Activated naive CD8-positive, alpha-beta T cell treated with anti-CD3 and anti-CD28 coated beads, Interleukin-2, amount 10 ng/mL, durations not matched to agents 7 days and 5 days (primary cell): ENCODE measurements around the gene SH3BP4. TPM values are rescaled to one million over a fixed set of nuclear protein-coding genes. Genes with fewer than 3 reads are reported as not detected.
"Not testable (repeated sequence)": the region's sequence is repeated elsewhere in the genome, so short reads cannot be mapped to it uniquely, and the experiment has no call there.

Source experiments
- ATAC-seq: fragments of 150-1000 bp; cut with Tn5 transposase; one replicate; pipeline ENCODE4 v1.10.0; 2021; ENCODE audit warnings: low read depth, moderate library complexity
- POLR2A ChIA-PET: fragments of 350-600 bp; sonication (Branson Sonifier 250); formaldehyde crosslinking; loops from one replicate; lab custom pipeline; 2021; ENCODE audit warnings: antibody characterized with exemption; lab: Charles Lee
- DNase-seq: peaks from one replicate; pipeline ENCODE4 v3.0.0; 2021
- H3K27ac Mint-ChIP-seq: one replicate; pipeline ENCODE4 v1.8.0; 2022; ENCODE audit warnings: mild to moderate bottlenecking, mixed read lengths
- H3K27me3 Mint-ChIP-seq: one replicate; pipeline ENCODE4 v1.8.0; 2022; ENCODE audit warnings: mild to moderate bottlenecking, moderate library complexity, mixed read lengths
- H3K36me3 Mint-ChIP-seq: one replicate; pipeline ENCODE4 v1.8.0; 2021; ENCODE audit warnings: mild to moderate bottlenecking, mixed read lengths
- H3K4me1 Mint-ChIP-seq: one replicate; pipeline ENCODE4 v1.8.0; 2021; ENCODE audit warnings: mixed read lengths
- H3K4me3 Mint-ChIP-seq: one replicate; pipeline ENCODE4 v1.8.0; 2022; ENCODE audit warnings: mild to moderate bottlenecking, moderate library complexity, mixed read lengths
- H3K9me3 Mint-ChIP-seq: one replicate; pipeline ENCODE4 v1.8.0; 2021; ENCODE audit warnings: mixed read lengths
- total RNA-seq, 2 experiments: library from RNA; stranded (reverse); gene quantifications; one replicate each; pipeline ENCODE4 v1.2.3, GENCODE V29; 2021

Gene SH3BP4
- total RNA-seq, 2 experiments from 2014 or later, result 0.17 TPM; not detected in 1

DNA sequence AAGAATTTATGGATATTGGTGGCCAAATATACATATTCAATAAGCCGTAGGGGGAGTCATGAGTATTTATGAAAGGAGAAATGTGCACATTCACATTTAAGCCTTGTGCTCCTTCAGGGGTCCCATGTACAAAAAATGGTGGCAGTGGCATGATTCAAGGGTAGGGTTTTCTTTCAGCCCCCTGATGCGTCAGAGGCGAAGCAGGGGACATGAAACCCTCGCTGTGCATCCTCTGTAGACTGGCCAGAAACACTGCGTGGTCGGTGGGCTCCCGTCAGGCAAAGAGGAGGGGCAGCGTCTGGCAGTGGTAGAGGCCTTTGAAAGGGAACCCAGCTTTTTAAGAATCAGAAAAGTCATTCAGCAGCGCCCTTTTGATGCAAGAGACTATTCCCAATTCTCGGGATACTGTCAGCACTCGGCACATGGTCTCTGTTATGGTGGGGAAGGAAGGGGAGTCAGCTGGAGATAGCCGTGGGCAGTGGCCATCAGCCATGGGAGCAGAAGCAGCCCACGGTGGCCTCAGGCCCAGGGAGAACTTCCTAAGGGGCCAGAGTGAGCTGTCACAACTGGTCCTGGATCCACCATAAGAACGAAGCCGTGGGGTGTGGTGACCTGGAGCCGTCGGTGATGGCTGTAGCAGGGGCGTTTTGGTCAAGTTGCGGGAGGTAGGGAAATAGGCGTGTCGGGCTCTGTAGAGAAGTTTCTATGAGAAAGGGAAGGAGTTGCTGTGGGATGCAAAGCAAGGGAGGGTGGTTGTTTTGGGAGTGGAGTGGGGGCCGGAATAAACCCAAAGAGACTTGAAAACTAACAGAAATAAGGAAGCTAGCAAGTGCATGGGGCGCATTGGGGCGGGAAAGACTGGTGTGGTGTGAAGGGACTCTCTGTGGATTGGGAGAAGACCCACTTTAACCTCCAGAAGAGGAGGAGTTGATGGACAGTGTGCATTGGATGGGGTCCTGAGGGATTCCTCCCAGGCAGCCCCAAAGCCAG, 95.6 kb downstream of the SH3BP4 start:
- no peak overlapping the region for H3K4me3 Mint-ChIP-seq
- no peak overlapping the region for H3K27ac Mint-ChIP-seq
- POLR2A ChIA-PET, result no interaction called here
- ATAC-seq (no peak), DNase-seq (no peak)
- peaks cover 10% of the 10 kb centered on the region for H3K27me3 Mint-ChIP-seq
- H3K4me1 Mint-ChIP-seq, result peaks cover 17% of the 10 kb centered on the region
- no peaks in the 10 kb centered on the region for H3K9me3 Mint-ChIP-seq
- H3K36me3 Mint-ChIP-seq, result no peaks in the 10 kb centered on the region

DNA sequence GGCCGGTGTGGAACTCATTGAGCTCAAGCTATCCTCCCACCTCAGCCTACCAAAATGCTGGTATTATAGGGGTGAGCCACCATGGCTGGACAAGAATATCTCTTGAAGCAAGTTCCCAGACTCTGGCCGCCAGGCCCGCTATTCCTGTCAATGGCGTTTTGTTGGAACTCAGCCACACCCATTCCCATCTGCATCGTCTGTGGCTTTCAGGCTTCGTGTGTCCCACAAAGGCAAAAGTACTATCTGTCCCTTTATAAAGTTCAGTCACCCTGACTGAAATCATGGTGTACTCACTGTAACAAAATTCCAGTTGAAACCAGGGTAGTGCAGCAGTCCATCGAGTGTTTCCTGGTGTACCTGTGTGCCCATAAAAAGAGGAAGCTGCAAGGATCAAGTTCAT, 96.7 kb downstream of the SH3BP4 start:
- DNase-seq (no peak), ATAC-seq (no peak)
- Mint-ChIP-seq H3K27me3 (peaks cover 10% of the 10 kb centered on the region), H3K4me3 (no peak overlapping the region), H3K36me3 (no peaks in the 10 kb centered on the region), H3K4me1 (peaks cover 17% of the 10 kb centered on the region), H3K9me3 (no peaks in the 10 kb centered on the region), H3K27ac (no peak overlapping the region)
- POLR2A ChIA-PET, result no interaction called here

DNA sequence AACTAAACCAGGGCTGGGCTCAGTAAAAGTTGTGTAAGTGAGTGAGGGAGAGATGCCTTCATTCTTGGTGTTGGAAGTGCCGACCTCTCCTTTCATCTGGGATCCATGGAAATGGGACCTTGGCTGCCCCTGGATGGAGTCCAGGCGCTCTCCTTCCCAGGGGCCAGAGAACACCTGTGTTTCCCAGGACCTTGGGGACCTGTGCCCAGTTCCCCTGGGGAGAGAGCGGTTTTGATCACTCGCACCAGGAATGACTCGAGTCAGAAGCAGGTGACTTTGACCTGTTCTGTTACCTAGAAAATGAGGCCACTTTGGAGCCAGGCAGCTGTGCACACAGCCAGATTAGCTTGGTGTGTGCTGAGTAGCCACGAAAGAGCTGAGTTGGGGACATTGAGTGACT, 97.3 kb downstream of the SH3BP4 start:
- no peak overlapping the region for H3K27ac Mint-ChIP-seq
- no peak for DNase-seq
- no peaks in the 10 kb centered on the region for H3K36me3 Mint-ChIP-seq
- no peaks in the 10 kb centered on the region for H3K9me3 Mint-ChIP-seq
- peaks cover 10% of the 10 kb centered on the region for H3K27me3 Mint-ChIP-seq
- POLR2A ChIA-PET, result no interaction called here
- H3K4me3 Mint-ChIP-seq, result no peak overlapping the region
- no peak for ATAC-seq
- H3K4me1 Mint-ChIP-seq, result peaks cover 17% of the 10 kb centered on the region

DNA sequence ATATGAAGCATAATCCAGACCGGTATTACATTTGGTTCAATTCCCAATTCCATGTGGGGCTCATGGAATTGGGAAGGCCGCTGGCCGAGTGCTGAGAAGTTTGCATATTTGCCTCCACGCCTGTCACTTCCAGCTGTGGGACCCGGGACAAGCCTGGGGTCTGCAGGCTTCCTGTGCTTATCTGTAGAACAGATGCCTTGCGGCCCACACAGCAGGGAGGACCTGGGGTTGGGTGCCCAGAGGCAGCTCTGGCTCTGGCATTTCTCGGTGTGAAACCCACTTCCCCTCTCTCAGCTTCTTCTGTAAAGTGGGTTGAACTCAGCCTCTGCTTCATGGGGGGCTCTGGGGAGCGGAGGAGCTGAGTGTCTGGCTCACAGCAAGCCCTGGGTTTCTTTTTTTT, 97.9 kb downstream of the SH3BP4 start:
- peaks cover 13% of the 10 kb centered on the region for H3K4me1 Mint-ChIP-seq
- ATAC-seq, result no peak
- no peak overlapping the region for H3K4me3 Mint-ChIP-seq
- peaks cover 10% of the 10 kb centered on the region for H3K27me3 Mint-ChIP-seq
- no peaks in the 10 kb centered on the region for H3K36me3 Mint-ChIP-seq
- POLR2A ChIA-PET, result no interaction called here
- H3K9me3 Mint-ChIP-seq, result no peaks in the 10 kb centered on the region
- no peak for DNase-seq
- H3K27ac Mint-ChIP-seq, result no peak overlapping the region

DNA sequence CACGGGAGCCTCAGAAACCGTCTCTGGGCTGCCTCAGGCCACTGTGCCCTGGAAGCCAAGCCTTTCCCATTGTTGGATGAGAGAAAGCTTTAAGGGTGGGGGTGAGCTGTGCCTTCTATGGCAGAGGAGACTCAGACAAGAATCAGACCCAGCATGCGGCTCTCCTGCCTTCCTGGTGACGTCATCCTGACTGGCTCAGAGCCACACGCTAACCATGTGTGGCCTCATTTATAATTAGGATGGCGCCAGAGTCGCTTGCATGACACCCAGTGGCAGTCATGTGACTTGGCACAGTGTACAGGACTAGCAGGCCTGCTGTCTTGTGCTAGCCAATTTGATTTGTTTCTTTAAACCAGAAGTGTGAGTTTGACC, 99.1 kb downstream of the SH3BP4 start:
- Mint-ChIP-seq H3K9me3 (no peaks in the 10 kb centered on the region), H3K27me3 (peaks cover 8% of the 10 kb centered on the region), H3K36me3 (no peaks in the 10 kb centered on the region), H3K4me1 (peaks cover 4% of the 10 kb centered on the region), H3K4me3 (no peak overlapping the region), H3K27ac (no peak overlapping the region)
- POLR2A ChIA-PET, result no interaction called here
- DNase-seq, result no peak
- no peak for ATAC-seq

DNA sequence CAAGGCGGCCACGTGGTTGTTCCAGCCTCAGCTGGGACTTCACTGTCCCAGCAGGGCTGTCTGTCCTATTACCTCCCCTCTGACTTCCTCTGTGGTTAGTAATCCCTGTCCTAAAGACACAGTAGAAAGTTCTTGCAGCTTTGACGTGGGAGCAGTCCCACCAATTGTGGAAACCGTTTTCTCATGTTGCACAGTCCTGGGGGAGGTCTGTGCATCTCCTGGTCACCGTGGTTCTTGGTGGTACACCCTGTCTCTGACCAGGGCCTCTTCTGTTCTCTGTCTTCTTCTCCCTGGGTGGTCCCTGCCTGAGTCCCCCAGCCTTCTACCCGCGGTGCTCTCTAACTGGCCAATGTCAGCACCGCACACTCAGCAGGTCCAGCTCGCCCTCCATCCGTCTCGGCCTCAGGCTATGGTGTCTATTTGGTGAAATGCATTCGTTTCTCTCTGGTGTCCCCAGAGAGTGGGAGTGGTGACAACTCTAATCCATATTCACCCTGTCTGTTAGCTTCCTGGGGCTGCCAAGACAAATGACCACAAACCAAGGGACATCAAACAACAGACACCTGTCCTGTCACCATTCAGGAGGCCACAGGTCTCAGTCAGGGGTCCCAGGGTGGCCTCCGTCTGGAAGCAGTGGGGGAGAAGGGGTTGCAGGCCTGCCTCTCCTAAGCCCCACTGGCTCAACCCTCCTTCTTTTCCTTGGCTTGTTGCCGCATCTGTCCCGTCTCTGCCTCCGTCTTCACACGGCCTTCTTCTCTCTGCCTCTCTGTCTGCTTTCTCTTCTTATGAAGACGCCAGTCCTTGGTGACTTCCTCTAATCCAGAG, 99.8 kb downstream of the SH3BP4 start:
- no peak for ATAC-seq
- no peak overlapping the region for H3K4me3 Mint-ChIP-seq
- POLR2A ChIA-PET, result no interaction called here
- H3K27ac Mint-ChIP-seq, result no peak overlapping the region
- H3K27me3 Mint-ChIP-seq, result peaks cover 8% of the 10 kb centered on the region
- H3K9me3 Mint-ChIP-seq, result no peaks in the 10 kb centered on the region
- DNase-seq, result no peak
- H3K4me1 Mint-ChIP-seq, result peaks cover 3% of the 10 kb centered on the region
- no peaks in the 10 kb centered on the region for H3K36me3 Mint-ChIP-seq

DNA sequence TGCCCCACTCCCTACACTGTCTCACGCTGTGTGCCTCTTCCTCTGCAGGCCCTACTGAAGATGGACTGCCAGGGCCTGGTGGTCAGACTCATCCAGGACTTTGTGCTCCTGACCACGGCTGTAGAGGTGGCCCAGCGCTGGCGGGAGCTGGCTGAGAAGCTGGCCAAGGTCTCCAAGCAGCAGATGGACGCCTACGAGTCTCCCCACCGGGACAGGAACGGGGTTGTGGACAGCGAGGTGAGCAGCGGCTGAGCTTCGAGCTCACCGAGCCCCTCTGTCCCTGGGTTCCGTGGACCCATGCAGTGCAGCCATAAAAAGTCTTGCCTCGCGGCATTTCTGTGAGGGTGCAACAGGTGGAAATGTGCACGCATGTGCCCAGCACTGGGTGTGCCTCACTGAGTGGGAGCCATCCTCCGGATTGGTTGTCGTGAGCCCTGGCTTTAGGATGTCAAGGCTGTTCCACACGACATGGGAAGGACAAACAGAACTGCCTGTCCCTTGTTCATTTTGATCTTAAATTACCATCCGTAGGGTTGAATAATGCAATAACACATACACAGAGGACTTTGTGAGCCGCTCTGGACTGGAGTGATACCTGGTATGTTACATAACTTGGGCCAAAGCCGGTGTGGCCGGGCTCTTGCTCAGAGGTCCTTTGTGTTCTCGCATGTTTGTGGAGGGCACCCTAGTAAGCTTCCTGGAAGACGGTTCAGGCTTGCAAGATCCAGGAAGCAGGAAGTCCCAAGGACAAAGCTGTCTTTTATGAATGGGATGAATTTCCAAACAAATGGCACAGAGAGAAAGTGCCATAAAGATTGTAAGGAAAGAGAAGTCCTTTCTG, 100.9 kb downstream of the SH3BP4 start:
- H3K4me1 Mint-ChIP-seq, result peaks cover 3% of the 10 kb centered on the region
- peaks cover 6% of the 10 kb centered on the region for H3K27me3 Mint-ChIP-seq
- DNase-seq (no peak), ATAC-seq (no peak)
- H3K27ac Mint-ChIP-seq, result no peak overlapping the region
- no peak overlapping the region for H3K4me3 Mint-ChIP-seq
- no peaks in the 10 kb centered on the region for H3K9me3 Mint-ChIP-seq
- no peaks in the 10 kb centered on the region for H3K36me3 Mint-ChIP-seq
- POLR2A ChIA-PET, result no interaction called here

DNA sequence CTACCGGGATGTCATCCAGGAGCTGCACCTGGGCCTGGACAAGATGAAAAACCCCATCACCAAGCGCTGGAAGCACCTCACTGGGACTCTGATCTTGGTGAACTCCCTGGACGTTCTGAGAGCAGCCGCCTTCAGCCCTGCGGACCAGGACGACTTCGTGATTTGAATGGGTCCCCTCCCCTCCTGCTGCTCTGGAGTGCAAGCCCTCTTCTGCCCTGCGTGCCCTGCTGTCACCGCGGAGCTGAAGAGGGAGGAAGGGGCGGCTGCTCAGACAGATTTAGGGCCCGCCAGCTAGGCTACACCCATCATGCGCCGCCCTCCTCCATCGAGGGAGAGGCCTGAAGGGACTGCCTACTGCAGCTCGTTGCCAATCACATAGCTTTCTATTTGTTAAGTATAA, 101.8 kb downstream of the SH3BP4 start:
- POLR2A ChIA-PET, result no interaction called here
- Mint-ChIP-seq H3K27ac (no peak overlapping the region), H3K27me3 (peaks cover 2% of the 10 kb centered on the region), H3K36me3 (no peaks in the 10 kb centered on the region), H3K9me3 (no peaks in the 10 kb centered on the region), H3K4me1 (peaks cover 3% of the 10 kb centered on the region), H3K4me3 (no peak overlapping the region)
- DNase-seq, result no peak
- no peak for ATAC-seq

DNA sequence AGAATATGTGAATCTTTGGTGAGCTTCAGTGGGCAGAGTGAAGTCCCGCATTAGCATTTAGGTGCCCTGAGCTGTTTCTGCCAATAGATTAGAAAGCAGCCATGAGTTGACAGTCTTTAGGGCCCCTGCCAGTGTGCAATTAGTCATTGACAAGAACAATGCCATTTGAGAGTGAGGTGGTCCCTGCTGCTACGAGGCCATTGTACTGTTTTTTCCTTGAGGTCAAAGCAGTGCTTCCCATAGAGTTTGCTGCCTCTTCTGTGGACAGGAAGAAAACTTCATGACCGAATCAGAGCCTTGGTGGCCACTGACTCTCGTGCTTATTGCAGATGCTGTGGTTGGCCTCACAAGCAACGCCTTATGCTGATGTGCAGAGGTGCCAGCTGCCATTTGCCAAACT, 102.7 kb downstream of the SH3BP4 start:
- Mint-ChIP-seq H3K27ac (no peak overlapping the region), H3K4me3 (no peak overlapping the region), H3K27me3 (peaks cover 2% of the 10 kb centered on the region), H3K36me3 (no peaks in the 10 kb centered on the region), H3K4me1 (peaks cover 3% of the 10 kb centered on the region), H3K9me3 (no peaks in the 10 kb centered on the region)
- DNase-seq (no peak), ATAC-seq (no peak)
- POLR2A ChIA-PET, result no interaction called here

DNA sequence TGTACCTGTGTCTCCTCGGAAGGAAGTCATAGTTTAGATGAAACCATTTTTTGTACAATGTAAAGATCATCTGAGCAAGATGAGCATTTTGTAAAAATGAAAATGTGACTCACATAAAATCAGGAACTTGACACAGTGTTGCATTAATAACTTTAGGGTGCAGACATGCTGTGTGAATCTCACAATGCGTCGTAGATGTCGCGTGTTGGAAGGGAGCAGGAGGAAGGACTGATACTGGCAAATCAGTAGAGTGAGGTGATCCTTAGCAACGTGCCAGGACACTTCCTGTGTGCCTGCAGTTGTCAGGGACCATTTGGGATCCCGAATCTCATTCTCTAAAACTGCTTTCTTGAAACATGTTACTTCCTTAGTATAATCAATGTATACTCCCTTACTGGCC, 103.1 kb downstream of the SH3BP4 start:
- H3K36me3 Mint-ChIP-seq, result no peaks in the 10 kb centered on the region
- no peak overlapping the region for H3K27ac Mint-ChIP-seq
- DNase-seq (no peak), ATAC-seq (no peak)
- H3K4me1 Mint-ChIP-seq, result peaks cover 3% of the 10 kb centered on the region
- no peak overlapping the region for H3K4me3 Mint-ChIP-seq
- POLR2A ChIA-PET, result no interaction called here
- H3K27me3 Mint-ChIP-seq, result peaks cover 2% of the 10 kb centered on the region
- H3K9me3 Mint-ChIP-seq, result no peaks in the 10 kb centered on the region

DNA sequence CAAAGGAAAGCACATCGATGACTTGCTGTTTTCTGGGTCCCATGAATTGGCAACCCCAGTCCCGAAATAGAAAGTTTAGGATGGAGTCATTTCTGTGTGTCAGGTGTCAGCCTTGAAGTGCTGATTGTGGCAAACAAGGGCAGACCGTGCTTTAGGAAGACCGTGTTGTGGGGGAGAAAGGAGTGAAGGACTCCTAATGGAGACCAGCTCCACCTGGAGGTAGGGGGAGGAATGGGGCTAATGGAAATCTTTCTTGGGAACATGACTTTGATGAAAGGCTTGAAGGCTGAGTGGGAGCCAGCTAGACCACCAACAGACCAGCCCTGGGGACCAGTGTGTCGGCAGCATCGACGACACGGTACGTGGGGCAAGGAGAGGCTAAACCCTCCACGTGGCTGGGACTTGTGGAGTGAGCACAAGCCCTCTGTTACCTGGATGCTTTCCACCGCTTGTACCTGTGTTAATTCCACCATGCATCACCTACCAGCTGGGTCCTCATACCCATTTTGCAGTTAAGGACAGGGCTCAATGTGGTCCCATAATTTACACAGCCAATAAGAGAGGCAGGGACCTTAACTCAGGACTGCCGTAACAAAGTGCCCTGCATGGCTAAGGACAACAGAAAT, 104.2 kb downstream of the SH3BP4 start:
- DNase-seq (no peak), ATAC-seq (no peak)
- Mint-ChIP-seq H3K9me3 (no peaks in the 10 kb centered on the region), H3K4me1 (peaks cover 3% of the 10 kb centered on the region), H3K27me3 (peaks cover 2% of the 10 kb centered on the region), H3K4me3 (no peak overlapping the region), H3K36me3 (no peaks in the 10 kb centered on the region), H3K27ac (no peak overlapping the region)
- POLR2A ChIA-PET, result no interaction called here

DNA sequence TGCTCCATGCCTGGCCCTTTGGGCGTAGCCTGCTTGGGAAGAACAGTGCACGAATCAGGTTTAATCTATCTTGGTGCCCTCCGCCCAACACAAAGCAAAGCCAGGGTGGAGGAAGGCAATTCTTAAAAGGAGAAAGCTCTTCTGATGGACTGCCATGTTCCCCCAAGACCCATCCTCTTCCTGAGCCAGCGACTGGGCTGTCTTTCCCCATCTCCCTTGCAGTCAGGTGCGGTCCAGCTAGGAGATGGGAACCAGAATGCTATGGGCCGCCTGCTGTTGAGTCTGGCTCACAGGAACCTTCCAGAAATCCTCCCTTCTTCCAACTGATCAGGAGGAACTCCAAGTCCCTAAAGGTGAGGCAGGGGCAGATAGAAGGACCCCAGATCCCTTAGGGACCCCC, 105.0 kb downstream of the SH3BP4 start:
- no peak for DNase-seq
- Mint-ChIP-seq H3K4me1 (no peaks in the 10 kb centered on the region), H3K9me3 (no peaks in the 10 kb centered on the region), H3K27ac (no peak overlapping the region), H3K4me3 (no peak overlapping the region), H3K36me3 (no peaks in the 10 kb centered on the region), H3K27me3 (peaks cover 2% of the 10 kb centered on the region)
- ATAC-seq, result no peak
- POLR2A ChIA-PET, result no interaction called here

DNA sequence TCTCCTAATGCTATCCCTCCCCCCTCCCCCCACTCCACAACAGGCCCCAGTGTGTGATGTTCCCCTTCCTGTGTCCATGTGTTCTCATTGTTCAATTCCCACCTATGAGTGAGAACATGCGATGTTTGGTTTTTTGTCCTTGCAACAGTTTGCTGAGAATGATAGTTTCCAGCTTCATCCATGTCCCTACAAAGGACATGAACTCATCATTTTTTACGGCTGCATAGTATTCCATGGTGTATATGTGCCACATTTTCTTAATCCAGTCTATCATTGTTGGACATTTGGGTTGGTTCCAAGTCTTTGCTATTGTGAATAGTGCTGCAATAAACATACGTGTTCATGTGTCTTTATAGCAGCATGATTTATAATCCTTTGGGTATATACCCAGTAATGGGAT, 105.8 kb downstream of the SH3BP4 start:
- DNase-seq, H3K36me3 Mint-ChIP-seq, H3K9me3 Mint-ChIP-seq, H3K27me3 Mint-ChIP-seq, ATAC-seq, H3K4me1 Mint-ChIP-seq, H3K4me3 Mint-ChIP-seq, POLR2A ChIA-PET, H3K27ac Mint-ChIP-seq: not testable (repeated sequence)
